HCT116 (cell line): Measurements from ENCODE around the gene UGT3A2. TPM values are rescaled to one million over a fixed set of nuclear protein-coding genes. Genes with fewer than 3 reads are reported as not detected.

Source experiments
- ATAC-seq: fragments of 200-7000 bp; cut with Tn5 transposase; 2 replicates; pipeline ENCODE4 v1.9.1; 2020; ENCODE audit warnings: mild to moderate bottlenecking, moderate library complexity
- BruUV-seq: library from RNA; stranded (reverse); fragments of 400-500 nt; replicated peaks from 2 replicates; lab custom pipeline; 2021; lab: Mats Ljungman, UMichigan
- CTCF ChIA-PET: fragments of 300-600 bp; sonication (Branson Sonifier 250); formaldehyde crosslinking; loops from one replicate; lab custom pipeline; 2021; ENCODE audit warnings: antibody characterized with exemption; lab: Charles Lee
- POLR2A ChIA-PET: fragments of 300-600, 350-600 bp; sonication (Branson Sonifier 250); formaldehyde crosslinking; loops from one replicate; lab custom pipeline; 2021; ENCODE audit warnings: antibody characterized with exemption; lab: Charles Lee
- RAD21 ChIA-PET, 2 experiments: fragments of 300-600 bp; sonication (Branson Sonifier 250); formaldehyde crosslinking; loops; one replicate each; lab custom pipeline; 2023; ENCODE audit warnings: low total read pairs in 2 of 2; ENCODE audit not compliant: uncharacterized antibody in 2 of 2, unreplicated experiment in 2 of 2, low non-redundant PET in 1 of 2; lab: Charles Lee
- DNase-seq: peaks from one replicate; pipeline ENCODE4 v3.0.0-alpha.2; 2010; ENCODE audit warnings: low read depth, low spot score
- H2AFZ ChIP-seq: fragments of 200-600 bp; shearing (Covaris generic), sonication (generic); 2 replicates; pipeline ENCODE4 v1.6.1; 2017; ENCODE audit warnings: low read depth, mixed run types, mixed read lengths, antibody characterized with exemption, low read length; ENCODE audit not compliant: poor library complexity, severe bottlenecking
- H3K27ac ChIP-seq: 2 replicates; pipeline ENCODE4 v1.5.1; 2012; ENCODE audit warnings: low read depth, low read length
- H3K27me3 ChIP-seq: fragments of 200-600 bp; sonication (generic); 2 replicates; pipeline ENCODE4 v1.6.1; 2016; ENCODE audit warnings: mixed run types, low read length, mixed read lengths; ENCODE audit not compliant: insufficient read depth
- H3K36me3 ChIP-seq, 2 experiments: fragments of 200-500 bp in 1 of 2; fragments of 200-600 bp in 1 of 2; sonication (Bioruptor generic) in 1 of 2; sonication (generic) in 1 of 2; 2 replicates each; pipeline versions ENCODE4 v1.5.1 to v1.6.1; 2014 to 2016; ENCODE audit warnings: low read length in 2 of 2, inconsistent platforms in 1 of 2, mixed read lengths in 1 of 2, mixed run types in 1 of 2; ENCODE audit not compliant: insufficient read depth in 2 of 2, control insufficient read depth in 1 of 2
- H3K4me1 ChIP-seq, 2 experiments: fragments of 200-600 bp in 1 of 2; sonication (generic) in 1 of 2; 2 replicates each; pipeline versions ENCODE4 v1.5.1 to v1.6.1; 2012 to 2017; ENCODE audit warnings: low read length in 2 of 2, inconsistent platforms in 1 of 2, mild to moderate bottlenecking in 1 of 2, mixed read lengths in 1 of 2, mixed run types in 1 of 2, moderate library complexity in 1 of 2; ENCODE audit not compliant: insufficient read depth in 2 of 2, control insufficient read depth in 1 of 2
- H3K4me2 ChIP-seq: fragments of 200-600 bp; sonication (generic); 2 replicates; pipeline ENCODE4 v1.6.1; 2017; ENCODE audit warnings: mixed run types, low read length, mixed read lengths
- H3K4me3 ChIP-seq, 2 experiments: fragments of 200-600 bp in 1 of 2; sonication (generic) in 1 of 2; replicated peaks in 1 of 2; 2 replicates each; pipeline ENCODE4 v1.5.1; 2011 to 2016; ENCODE audit warnings: low read length in 2 of 2, control low read depth in 1 of 2, low read depth in 1 of 2, mild to moderate bottlenecking in 1 of 2, mixed read lengths in 1 of 2, mixed run types in 1 of 2
- H3K79me2 ChIP-seq: fragments of 200-600 bp; sonication (generic); 2 replicates; pipeline ENCODE4 v1.6.1; 2017; ENCODE audit warnings: mild to moderate bottlenecking, mixed run types, low read length, moderate library complexity, mixed read lengths; ENCODE audit not compliant: insufficient read depth
- H3K9ac ChIP-seq: fragments of 200-600 bp; sonication (generic); 2 replicates; pipeline ENCODE4 v1.6.1; 2016; ENCODE audit warnings: low read length, mixed read lengths
- H3K9me2 ChIP-seq: fragments of 200-600 bp; sonication (generic), shearing (Covaris generic); 2 replicates; pipeline ENCODE4 v1.6.1; 2017; ENCODE audit warnings: mixed run types, mild to moderate bottlenecking, moderate library complexity; ENCODE audit not compliant: insufficient read depth
- H3K9me3 ChIP-seq, 2 experiments: fragments of 200-500 bp in 1 of 2; fragments of 200-600 bp in 1 of 2; sonication (Bioruptor generic) in 1 of 2; sonication (generic) in 1 of 2; 2 replicates each; pipeline ENCODE4 v1.6.1; 2014 to 2017; ENCODE audit warnings: low read length in 2 of 2, mixed read lengths in 2 of 2, inconsistent platforms in 1 of 2, low read depth in 1 of 2, mild to moderate bottlenecking in 1 of 2, mixed run types in 1 of 2, moderate library complexity in 1 of 2; ENCODE audit not compliant: control insufficient read depth in 1 of 2, insufficient read depth in 1 of 2
- H4K20me1 ChIP-seq: fragments of 200-600 bp; sonication (generic), shearing (Covaris generic); 2 replicates; pipeline ENCODE4 v1.6.1; 2017; ENCODE audit warnings: mixed run types, mild to moderate bottlenecking, moderate library complexity; ENCODE audit not compliant: insufficient read depth
- CBX3 ChIP-seq: IDR thresholded peaks from 2 replicates; pipeline ENCODE4 v1.6.1; 2012; ENCODE audit warnings: low read depth
- CEBPB ChIP-seq: IDR thresholded peaks from 2 replicates; pipeline ENCODE4 v1.6.1; 2012; ENCODE audit warnings: low read depth
- EGR1 ChIP-seq: IDR thresholded peaks from 2 replicates; pipeline ENCODE4 v1.6.1; 2012; ENCODE audit warnings: low read depth
- ELF1 ChIP-seq: IDR thresholded peaks from 2 replicates; pipeline ENCODE4 v1.6.1; 2012; ENCODE audit warnings: low read depth, borderline replicate concordance
- EZH2 ChIP-seq: fragments of 200-600 bp; sonication (generic); IDR thresholded peaks from 2 replicates; pipeline ENCODE4 v1.6.1; 2017; ENCODE audit warnings: antibody characterized with exemption, mixed run types
- EZH2phosphoT487 ChIP-seq: fragments of 200-600 bp; IDR thresholded peaks from 2 replicates; pipeline ENCODE4 v1.6.1; 2018; ENCODE audit warnings: antibody characterized with exemption, borderline replicate concordance
- FOSL1 ChIP-seq: IDR thresholded peaks from 2 replicates; pipeline ENCODE4 v1.6.1; 2012; ENCODE audit warnings: low read depth
- POLR2A ChIP-seq: IDR thresholded peaks from 2 replicates; pipeline ENCODE4 v1.7.0; 2011; ENCODE audit warnings: borderline replicate concordance; ENCODE audit not compliant: insufficient read depth, insufficient read length; ENCODE audit errors: extremely low read depth
- POLR2AphosphoS5 ChIP-seq: IDR thresholded peaks from 2 replicates; pipeline ENCODE4 v1.6.1; 2011; ENCODE audit warnings: mild to moderate bottlenecking, low read depth, low read length, moderate library complexity
- RAD21 ChIP-seq: IDR thresholded peaks from 2 replicates; pipeline ENCODE4 v1.6.1; 2012; ENCODE audit warnings: low read depth, mild to moderate bottlenecking
- SIN3A ChIP-seq: IDR thresholded peaks from 2 replicates; pipeline ENCODE4 v1.6.1; 2012; ENCODE audit warnings: low read depth
- SP1 ChIP-seq: IDR thresholded peaks from 2 replicates; pipeline ENCODE4 v1.6.1; 2012; ENCODE audit warnings: low read depth
- YY1 ChIP-seq: IDR thresholded peaks from 2 replicates; pipeline ENCODE4 v1.6.1; 2011; ENCODE audit warnings: low read length, low read depth, moderate library complexity, mild to moderate bottlenecking; ENCODE audit not compliant: insufficient replicate concordance; ENCODE audit errors: extremely low read depth
- ZNF274 ChIP-seq: fragments of 200-500 bp; sonication (Bioruptor generic); IDR thresholded peaks from 2 replicates; pipeline ENCODE4 v1.6.1; 2014; ENCODE audit warnings: mild to moderate bottlenecking, low read depth, low read length, inconsistent platforms
- intact Hi-C: fragments of 100-400 bp; cut with micrococcal nuclease; formaldehyde crosslinking; loops from 2 replicates; pipeline ENCODE4 v1.10.0; 2022
- total RNA-seq: library from RNA; stranded (reverse); gene quantifications from one replicate; pipeline ENCODE4 v1.2.1, GENCODE V29; 2021; ENCODE audit not compliant: unreplicated experiment
- TF ChIP-seq, protein P1 (sequence below), 3 experiments: fragments of 200-600 bp in 1 of 3; sonication (generic) in 1 of 3; IDR thresholded peaks in 2 of 3; conservative IDR thresholded peaks in 1 of 3; 2 replicates each; pipeline ENCODE4 v1.5.1; 2012 to 2017; ENCODE audit warnings: low read depth in 2 of 3, low read length in 2 of 3, antibody characterized with exemption in 1 of 3, borderline replicate concordance in 1 of 3, control low read depth in 1 of 3, mild to moderate bottlenecking in 1 of 3, mixed read lengths in 1 of 3, mixed run types in 1 of 3, moderate library complexity in 1 of 3; ENCODE audit not compliant: insufficient read depth in 1 of 3

The UGT3A2 gene
- total RNA-seq, 1 experiment from 2014 or later, result not detected

DNA sequence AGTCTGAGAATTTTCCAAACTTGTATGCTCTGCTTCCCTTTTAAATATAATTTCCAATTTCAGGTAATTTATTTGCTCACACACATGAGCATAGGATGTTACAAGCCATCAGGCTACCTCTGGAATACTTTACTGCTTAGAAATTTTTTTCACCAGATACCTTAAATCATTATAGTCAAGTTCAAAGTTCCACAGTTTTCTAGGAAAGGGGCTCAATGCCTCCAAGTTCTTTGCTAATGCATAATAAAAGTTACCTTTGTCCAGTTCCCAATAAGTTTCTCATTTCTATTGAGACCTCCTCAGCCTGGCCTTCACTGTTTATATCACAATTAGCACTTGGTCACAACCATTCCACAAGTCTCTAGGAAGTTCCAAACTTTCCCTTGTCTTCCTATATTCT is 59.3 kb downstream of the UGT3A2 start:
- CTCF ChIA-PET, result no interaction called here
- intact Hi-C loops, result no loop called here
- DNase-seq (no peak), ATAC-seq (no peak)
- no peak overlapping the region for H3K9ac ChIP-seq
- POLR2A ChIA-PET, result no interaction called here
- RAD21 ChIA-PET, result no interaction called here
- no peak overlapping the region for H3K4me3 ChIP-seq
- 0 out of 2 replicates have a peak, but pooled peaks cover 5% of the 10 kb centered on the region for H3K27me3 ChIP-seq
- H3K9me3 ChIP-seq, result peaks cover 0 to 7% of the 10 kb centered on the region in 2 experiments; a peak in 1 of 4 replicates
- no peak overlapping the region for H3K4me2 ChIP-seq
- H3K27ac ChIP-seq, result no peak overlapping the region
- no peak overlapping the region for H2AFZ ChIP-seq
- H3K79me2 ChIP-seq, result no peaks in the 10 kb centered on the region
- BruUV-seq, result no TSS peak
- H3K4me1 ChIP-seq, result no peaks in the 10 kb centered on the region
- H3K9me2 ChIP-seq, result no peaks in the 10 kb centered on the region
- no peaks in the 10 kb centered on the region for H4K20me1 ChIP-seq
- H3K36me3 ChIP-seq, result no peaks in the 10 kb centered on the region
- TF ChIP-seq RAD21, result no peak
- TF ChIP-seq EZH2phosphoT487, result no peak
- TF ChIP-seq POLR2A, result no peak
- TF ChIP-seq ELF1, result no peak
- no peak for TF ChIP-seq SIN3A
- TF ChIP-seq EZH2, result no peak
- TF ChIP-seq CEBPB, result no peak
- TF ChIP-seq SP1, result no peak
- no peak for TF ChIP-seq YY1
- TF ChIP-seq, all 23 proteins: peak for 0

DNA sequence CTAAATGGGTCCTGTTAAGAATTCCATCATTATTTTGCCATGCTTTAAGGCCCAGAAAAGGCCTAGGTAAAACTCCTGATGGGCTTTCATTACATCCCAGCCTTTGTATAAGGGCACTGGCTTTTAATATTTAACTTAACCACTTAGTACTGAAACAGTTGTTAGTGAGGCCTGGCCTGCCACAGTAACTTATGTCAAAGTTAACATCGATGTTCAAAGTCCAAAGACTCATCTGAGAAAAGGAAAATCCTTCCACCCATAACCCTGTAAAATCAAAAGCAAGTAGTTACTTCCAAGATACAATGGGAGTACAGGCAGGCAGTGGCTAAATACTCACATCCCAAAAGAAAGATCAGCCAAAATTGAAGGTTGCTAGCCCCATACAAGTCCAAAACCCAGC is 60.5 kb downstream of the UGT3A2 start:
- Histone ChIP-seq H3K27me3 (0 out of 2 replicates have a peak, but pooled peaks cover 5% of the 10 kb centered on the region), H4K20me1 (no peaks in the 10 kb centered on the region), H3K9me3 (peaks cover 0 to 7% of the 10 kb centered on the region in 2 experiments; a peak in 1 of 4 replicates), H3K36me3 (no peaks in the 10 kb centered on the region), H3K4me1 (no peaks in the 10 kb centered on the region), H3K4me2 (no peak overlapping the region), H3K79me2 (no peaks in the 10 kb centered on the region), H3K4me3 (no peak overlapping the region), H3K27ac (no peak overlapping the region), H3K9me2 (no peaks in the 10 kb centered on the region), H2AFZ (no peak overlapping the region), H3K9ac (no peak overlapping the region)
- ATAC-seq (no peak), DNase-seq (no peak)
- intact Hi-C loops, result no loop called here
- TF ChIP-seq, protein P1, sequence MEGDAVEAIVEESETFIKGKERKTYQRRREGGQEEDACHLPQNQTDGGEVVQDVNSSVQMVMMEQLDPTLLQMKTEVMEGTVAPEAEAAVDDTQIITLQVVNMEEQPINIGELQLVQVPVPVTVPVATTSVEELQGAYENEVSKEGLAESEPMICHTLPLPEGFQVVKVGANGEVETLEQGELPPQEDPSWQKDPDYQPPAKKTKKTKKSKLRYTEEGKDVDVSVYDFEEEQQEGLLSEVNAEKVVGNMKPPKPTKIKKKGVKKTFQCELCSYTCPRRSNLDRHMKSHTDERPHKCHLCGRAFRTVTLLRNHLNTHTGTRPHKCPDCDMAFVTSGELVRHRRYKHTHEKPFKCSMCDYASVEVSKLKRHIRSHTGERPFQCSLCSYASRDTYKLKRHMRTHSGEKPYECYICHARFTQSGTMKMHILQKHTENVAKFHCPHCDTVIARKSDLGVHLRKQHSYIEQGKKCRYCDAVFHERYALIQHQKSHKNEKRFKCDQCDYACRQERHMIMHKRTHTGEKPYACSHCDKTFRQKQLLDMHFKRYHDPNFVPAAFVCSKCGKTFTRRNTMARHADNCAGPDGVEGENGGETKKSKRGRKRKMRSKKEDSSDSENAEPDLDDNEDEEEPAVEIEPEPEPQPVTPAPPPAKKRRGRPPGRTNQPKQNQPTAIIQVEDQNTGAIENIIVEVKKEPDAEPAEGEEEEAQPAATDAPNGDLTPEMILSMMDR (IDR thresholded peaks at IDR 0.05 in 2 of 3, conservative IDR thresholded peaks at IDR 0.05 in 1 of 3; ENCODE audit: borderline replicate concordance in 1 of 3, insufficient read depth in 1 of 3, low read depth in 2 of 3, low read length in 2 of 3), result no peak
- TF ChIP-seq SP1, result no peak
- TF ChIP-seq YY1, result no peak
- no peak for TF ChIP-seq ZNF274
- no peak for TF ChIP-seq POLR2AphosphoS5
- TF ChIP-seq EZH2phosphoT487, result no peak
- no peak for TF ChIP-seq EGR1
- TF ChIP-seq CBX3, result no peak
- TF ChIP-seq POLR2A, result no peak
- no peak for TF ChIP-seq FOSL1
- no TSS peak for BruUV-seq
- ChIA-PET CTCF (no interaction called here), RAD21 (no interaction called here), POLR2A (no interaction called here)
